ENCODE measurements around the gene PIK3R4.

The PIK3R4 gene

GRCh38 chr3:130741946-130742610 is 4.6 kb downstream of the PIK3R4 start:
- no peak for DNase-seq (ENCODE audit: low spot score)

- no peak for DNase-seq (ENCODE audit: low spot score)
Measured at GRCh38 chr3:130739848-130740247, 6.8 kb downstream of the PIK3R4 start.

- no peak for DNase-seq (ENCODE audit: low spot score)
Measured at GRCh38 chr3:130738241-130738640, 8.4 kb downstream of the PIK3R4 start.

GRCh38 chr3:130737622-130738021 is 9.0 kb downstream of the PIK3R4 start:
- DNase-seq (ENCODE audit: low spot score), result no peak

- DNase-seq (ENCODE audit: low spot score), result no peak
Measured at GRCh38 chr3:130733236-130733875, 13.3 kb downstream of the PIK3R4 start.

GRCh38 chr3:130732501-130732900 is 14.1 kb downstream of the PIK3R4 start:
- DNase-seq (ENCODE audit: low spot score), result no peak

- no peak for DNase-seq (ENCODE audit: low spot score)
Measured at GRCh38 chr3:130731817-130732216, 14.8 kb downstream of the PIK3R4 start.

- no peak for DNase-seq (ENCODE audit: low spot score)
Measured at GRCh38 chr3:130729154-130729553, 17.5 kb downstream of the PIK3R4 start.

GRCh38 chr3:130728037-130728436 is 18.6 kb downstream of the PIK3R4 start:
- DNase-seq (ENCODE audit: low spot score), result no peak

GRCh38 chr3:130725746-130726145 is 20.9 kb downstream of the PIK3R4 start:
- no peak for DNase-seq (ENCODE audit: low spot score)

GRCh38 chr3:130715616-130716015 is 31.0 kb downstream of the PIK3R4 start:
- DNase-seq (ENCODE audit: low spot score), result no peak

GRCh38 chr3:130712718-130713423 is 33.8 kb downstream of the PIK3R4 start:
- no peak for DNase-seq (ENCODE audit: low spot score)

- DNase-seq (ENCODE audit: low spot score), result no peak
Measured at GRCh38 chr3:130711565-130712324, 34.9 kb downstream of the PIK3R4 start.

- no peak for DNase-seq (ENCODE audit: low spot score)
Measured at GRCh38 chr3:130709671-130710070, 37.0 kb downstream of the PIK3R4 start.

- peak; percentile 35 for DNase-seq (ENCODE audit: low spot score)
Measured at GRCh38 chr3:130707902-130708601, 38.6 kb downstream of the PIK3R4 start.

- no peak for DNase-seq (ENCODE audit: low spot score)
Measured at GRCh38 chr3:130705501-130705900, 41.1 kb downstream of the PIK3R4 start.

GRCh38 chr3:130702985-130703384 is 43.6 kb downstream of the PIK3R4 start:
- no peak for DNase-seq (ENCODE audit: low spot score)

GRCh38 chr3:130700541-130700940 is 46.1 kb downstream of the PIK3R4 start:
- DNase-seq (ENCODE audit: low spot score), result no peak

- no peak for DNase-seq (ENCODE audit: low spot score)
Measured at GRCh38 chr3:130699765-130700164, 46.9 kb downstream of the PIK3R4 start.

GRCh38 chr3:130693314-130693713 is 53.3 kb downstream of the PIK3R4 start:
- DNase-seq (ENCODE audit: low spot score), result no peak

- DNase-seq (ENCODE audit: low spot score), result no peak
Measured at GRCh38 chr3:130692455-130692854, 54.2 kb downstream of the PIK3R4 start.

Data from pons (tissue), 1 donor.